ENCODE measurements around the gene CRY2.

CRY2 gene

DNA sequence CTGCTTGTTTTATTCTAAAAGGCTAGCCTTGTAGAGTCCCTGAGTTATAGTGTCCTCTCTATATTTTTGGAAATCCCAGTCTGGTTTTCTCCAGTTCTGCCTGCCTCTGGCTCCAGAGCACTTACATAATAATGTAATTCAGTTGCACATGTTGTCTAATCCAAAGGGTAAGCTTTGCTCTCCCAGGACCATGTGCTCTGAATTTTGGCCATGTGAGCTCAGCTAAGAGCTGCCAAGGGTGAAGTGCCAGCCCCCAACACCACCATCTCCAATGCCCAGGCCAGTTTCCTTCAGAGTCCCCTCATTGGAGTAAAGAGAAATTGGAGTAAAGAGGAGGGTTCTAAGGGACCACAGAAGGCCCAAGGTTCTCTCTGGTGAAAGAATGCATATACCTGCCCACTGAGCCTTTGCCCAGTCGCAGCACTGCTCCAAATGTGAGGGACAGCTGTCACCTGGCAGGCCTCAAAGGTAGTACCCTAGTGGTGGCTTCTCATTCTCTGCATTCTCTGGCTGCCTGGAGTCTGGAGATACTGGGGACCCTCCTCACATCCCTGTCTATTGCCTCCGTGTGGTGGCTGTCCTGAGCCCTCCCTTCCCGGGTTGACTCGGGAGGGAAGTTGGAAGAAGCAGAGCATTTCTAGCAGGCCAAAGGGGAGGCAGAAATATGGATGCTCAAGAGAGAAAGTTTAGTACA, 4.9 kb downstream of the CRY2 start:
- H3K4me3 ChIP-seq (ENCODE audit: low read length), result no peak overlapping the region
- TF ChIP-seq, protein P1, sequence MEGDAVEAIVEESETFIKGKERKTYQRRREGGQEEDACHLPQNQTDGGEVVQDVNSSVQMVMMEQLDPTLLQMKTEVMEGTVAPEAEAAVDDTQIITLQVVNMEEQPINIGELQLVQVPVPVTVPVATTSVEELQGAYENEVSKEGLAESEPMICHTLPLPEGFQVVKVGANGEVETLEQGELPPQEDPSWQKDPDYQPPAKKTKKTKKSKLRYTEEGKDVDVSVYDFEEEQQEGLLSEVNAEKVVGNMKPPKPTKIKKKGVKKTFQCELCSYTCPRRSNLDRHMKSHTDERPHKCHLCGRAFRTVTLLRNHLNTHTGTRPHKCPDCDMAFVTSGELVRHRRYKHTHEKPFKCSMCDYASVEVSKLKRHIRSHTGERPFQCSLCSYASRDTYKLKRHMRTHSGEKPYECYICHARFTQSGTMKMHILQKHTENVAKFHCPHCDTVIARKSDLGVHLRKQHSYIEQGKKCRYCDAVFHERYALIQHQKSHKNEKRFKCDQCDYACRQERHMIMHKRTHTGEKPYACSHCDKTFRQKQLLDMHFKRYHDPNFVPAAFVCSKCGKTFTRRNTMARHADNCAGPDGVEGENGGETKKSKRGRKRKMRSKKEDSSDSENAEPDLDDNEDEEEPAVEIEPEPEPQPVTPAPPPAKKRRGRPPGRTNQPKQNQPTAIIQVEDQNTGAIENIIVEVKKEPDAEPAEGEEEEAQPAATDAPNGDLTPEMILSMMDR (conservative IDR thresholded peaks at IDR 0.05; ENCODE audit: low read depth, low read length), result no peak
- DNase-seq (ENCODE audit: low read depth), result no peak

DNA sequence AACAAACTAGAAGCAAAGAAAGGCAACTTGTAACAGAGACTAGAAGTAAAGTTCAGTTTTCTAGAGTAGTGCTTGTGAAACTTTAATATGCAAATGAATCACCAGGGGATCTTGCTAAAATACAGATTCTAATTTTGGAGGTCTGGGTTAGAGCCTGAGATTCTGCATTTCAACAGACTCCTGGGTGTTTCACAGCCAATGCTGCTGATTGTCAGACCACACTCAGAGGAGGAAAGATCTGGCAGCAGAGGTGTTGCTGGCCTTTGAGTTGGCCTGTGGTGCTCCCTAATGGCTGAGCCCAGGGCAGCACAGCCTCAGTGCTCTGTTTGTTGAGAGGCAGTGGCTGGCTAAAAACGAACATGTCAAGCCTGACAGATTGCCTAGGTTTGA, 5.4 kb downstream of the CRY2 start:
- DNase-seq (ENCODE audit: low read depth), result no peak
- TF ChIP-seq, protein P1 (conservative IDR thresholded peaks at IDR 0.05; ENCODE audit: low read depth, low read length), result no peak
- H3K4me3 ChIP-seq (ENCODE audit: low read length), result no peak overlapping the region

DNA sequence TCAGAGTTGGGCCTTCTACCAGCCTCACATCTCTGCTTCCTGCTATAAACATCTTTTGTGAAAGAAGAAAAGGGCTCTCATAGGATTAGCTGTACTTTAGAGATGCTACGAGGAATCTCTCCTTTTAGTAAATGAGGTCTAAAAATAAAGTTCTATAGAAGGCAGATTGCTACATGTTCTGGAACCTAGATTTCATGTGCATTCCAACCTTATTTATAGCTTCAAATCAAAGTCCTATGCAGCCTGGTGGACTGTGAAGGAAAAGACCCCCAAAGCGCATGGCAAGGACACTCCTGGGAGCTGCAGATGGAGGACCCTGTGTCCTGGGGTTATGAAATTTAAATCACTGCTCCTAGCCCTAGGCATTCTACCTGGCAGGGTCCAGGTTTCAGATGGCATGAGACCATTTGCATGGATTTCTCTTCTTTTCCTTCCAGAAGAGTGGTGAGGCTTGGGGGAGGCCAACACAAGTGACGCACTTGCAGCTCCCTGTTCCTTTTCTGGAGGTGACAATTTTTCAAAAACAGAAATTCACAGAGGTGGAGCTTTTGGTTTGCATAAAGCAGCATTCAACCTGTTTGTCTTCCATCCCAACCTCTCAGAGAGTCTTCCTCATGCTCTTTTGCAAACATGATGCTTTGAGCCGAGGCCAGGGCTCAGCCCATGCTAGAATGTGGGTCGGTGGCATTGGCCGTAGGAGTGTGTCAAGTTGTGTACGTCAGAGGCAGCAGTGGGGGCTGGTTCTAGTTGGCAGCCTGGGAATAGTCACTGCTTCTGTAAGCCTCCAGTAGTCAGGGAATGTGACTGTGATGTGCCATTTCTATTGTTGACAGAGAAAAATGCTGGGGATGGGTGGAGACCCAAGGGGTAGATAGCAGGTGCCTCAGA, 6.3 kb downstream of the CRY2 start:
- TF ChIP-seq, protein P1 (conservative IDR thresholded peaks at IDR 0.05; ENCODE audit: low read depth, low read length), result no peak
- no peak overlapping the region for H3K4me3 ChIP-seq (ENCODE audit: low read length)
- DNase-seq (ENCODE audit: low read depth), result no peak

DNA sequence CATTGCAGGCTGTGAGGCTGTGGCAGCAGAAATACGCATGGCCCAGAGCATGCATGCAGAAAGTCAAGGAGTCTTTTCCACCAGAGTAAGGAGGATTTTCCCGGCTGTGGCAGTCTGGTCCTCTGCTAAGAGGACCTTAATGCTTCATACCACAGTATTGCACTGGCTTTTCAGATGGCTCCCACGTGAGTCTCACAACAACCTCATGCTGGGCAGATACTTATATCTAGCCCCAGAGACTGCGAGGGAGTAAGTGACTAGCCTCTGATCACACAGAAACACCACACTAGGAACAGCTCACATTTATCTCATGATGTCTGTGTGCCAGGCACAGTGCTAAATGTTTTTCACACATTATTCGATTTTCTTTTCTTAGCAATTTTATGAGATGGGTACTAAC, 8.0 kb downstream of the CRY2 start:
- TF ChIP-seq, protein P1 (conservative IDR thresholded peaks at IDR 0.05; ENCODE audit: low read depth, low read length), result no peak
- no peak overlapping the region for H3K4me3 ChIP-seq (ENCODE audit: low read length)
- no peak for DNase-seq (ENCODE audit: low read depth)

DNA sequence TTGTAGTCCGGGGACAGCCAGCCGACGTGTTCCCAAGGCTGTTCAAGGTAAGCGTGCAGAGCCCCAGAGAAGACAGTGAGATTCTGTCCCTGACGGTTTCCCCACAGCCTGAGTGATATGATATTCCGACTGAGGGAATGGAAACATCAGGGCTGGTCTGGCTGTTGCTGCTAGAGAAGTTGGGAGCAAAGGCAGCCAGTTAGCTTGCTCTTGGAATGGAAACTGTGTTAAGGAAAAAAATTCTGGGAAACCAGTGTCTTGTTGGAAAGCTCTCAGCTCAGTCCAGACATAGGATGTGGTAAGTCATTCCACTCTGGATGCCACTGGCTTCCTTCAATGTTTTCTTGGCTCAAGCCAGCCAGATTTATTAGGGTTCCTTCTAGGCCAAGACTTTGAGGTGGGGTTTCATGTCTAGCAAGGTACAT, 8.8 kb downstream of the CRY2 start:
- H3K4me3 ChIP-seq (ENCODE audit: low read length), result no peak overlapping the region
- TF ChIP-seq, protein P1 (conservative IDR thresholded peaks at IDR 0.05; ENCODE audit: low read depth, low read length), result no peak
- DNase-seq (ENCODE audit: low read depth), result no peak

DNA sequence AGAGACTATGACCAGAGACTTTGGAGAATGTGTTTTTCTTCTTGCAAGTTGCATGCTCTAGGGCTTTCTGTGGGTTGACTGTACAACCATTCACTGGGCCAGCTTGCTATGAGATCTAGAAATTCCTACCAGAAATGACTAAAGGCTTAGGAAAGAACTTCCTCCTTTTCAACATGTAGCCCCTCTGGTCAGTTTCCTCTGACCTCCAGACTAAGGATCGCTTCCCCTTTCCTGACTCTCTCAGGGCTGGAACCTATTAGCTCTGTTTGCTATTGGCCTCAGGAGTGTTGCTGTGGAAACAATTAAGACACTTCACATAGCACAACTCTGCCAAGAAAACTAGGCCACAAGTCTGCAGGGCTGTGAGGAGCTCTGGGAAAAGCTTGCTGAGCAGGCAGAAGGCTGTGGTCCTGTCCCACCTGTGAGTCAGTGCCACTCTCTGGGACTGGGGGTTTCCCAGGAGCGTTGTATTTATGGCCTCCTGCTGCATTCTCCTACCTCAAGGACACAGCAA, 10.7 kb downstream of the CRY2 start:
- DNase-seq (ENCODE audit: low read depth), result peak; percentile 83
- H3K4me3 ChIP-seq (ENCODE audit: low read length), result no peak overlapping the region

More for the DNA sequence above, 10.7 kb downstream of the CRY2 start:
- TF ChIP-seq, protein P1 (conservative IDR thresholded peaks at IDR 0.05; ENCODE audit: low read depth, low read length), result no peak

All from retinal pigment epithelial cell (primary cell).